ENCODE data around the gene MOV10L1. TPM values are rescaled to one million over a fixed set of nuclear protein-coding genes. Genes with fewer than 3 reads are reported as not detected.

MOV10L1 gene
- total RNA-seq, 1 donor from 2014 or later = 3.5 TPM

DNA sequence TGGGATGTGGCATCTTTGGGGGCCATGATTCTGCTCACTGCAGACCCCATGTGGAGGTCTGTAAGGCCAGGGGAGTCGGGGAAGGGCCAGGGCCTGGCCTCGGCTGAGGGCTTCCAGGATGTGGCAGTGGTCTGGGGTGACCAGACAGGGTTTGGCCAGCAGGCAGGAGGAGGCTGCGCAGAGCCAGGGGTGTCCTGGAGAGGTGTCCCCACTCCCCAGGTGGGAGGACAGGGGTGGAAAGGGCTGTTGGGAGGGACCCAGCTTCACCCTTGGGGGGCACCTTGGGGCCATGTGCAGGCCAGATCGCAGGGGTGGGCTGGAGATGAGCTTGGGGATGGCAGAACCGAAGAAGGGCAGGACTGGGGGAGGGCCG is 84.2 kb downstream of the MOV10L1 start:
- no peak for DNase-seq (ENCODE audit: low spot score in 2 of 2, unreplicated experiment in 2 of 2)
- TF ChIP-seq, protein P1, sequence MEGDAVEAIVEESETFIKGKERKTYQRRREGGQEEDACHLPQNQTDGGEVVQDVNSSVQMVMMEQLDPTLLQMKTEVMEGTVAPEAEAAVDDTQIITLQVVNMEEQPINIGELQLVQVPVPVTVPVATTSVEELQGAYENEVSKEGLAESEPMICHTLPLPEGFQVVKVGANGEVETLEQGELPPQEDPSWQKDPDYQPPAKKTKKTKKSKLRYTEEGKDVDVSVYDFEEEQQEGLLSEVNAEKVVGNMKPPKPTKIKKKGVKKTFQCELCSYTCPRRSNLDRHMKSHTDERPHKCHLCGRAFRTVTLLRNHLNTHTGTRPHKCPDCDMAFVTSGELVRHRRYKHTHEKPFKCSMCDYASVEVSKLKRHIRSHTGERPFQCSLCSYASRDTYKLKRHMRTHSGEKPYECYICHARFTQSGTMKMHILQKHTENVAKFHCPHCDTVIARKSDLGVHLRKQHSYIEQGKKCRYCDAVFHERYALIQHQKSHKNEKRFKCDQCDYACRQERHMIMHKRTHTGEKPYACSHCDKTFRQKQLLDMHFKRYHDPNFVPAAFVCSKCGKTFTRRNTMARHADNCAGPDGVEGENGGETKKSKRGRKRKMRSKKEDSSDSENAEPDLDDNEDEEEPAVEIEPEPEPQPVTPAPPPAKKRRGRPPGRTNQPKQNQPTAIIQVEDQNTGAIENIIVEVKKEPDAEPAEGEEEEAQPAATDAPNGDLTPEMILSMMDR (IDR thresholded peaks at IDR 0.05; ENCODE audit: unreplicated experiment) = no peak
- peaks cover 7% of the 10 kb centered on the region for H3K27me3 Mint-ChIP-seq (ENCODE audit: low read depth)
- H3K9me3 Mint-ChIP-seq = no peaks in the 10 kb centered on the region
- H3K4me3 Mint-ChIP-seq = no peak overlapping the region
- peaks cover 4% of the 10 kb centered on the region for H3K36me3 Mint-ChIP-seq
- H3K4me1 Mint-ChIP-seq = peaks cover 7% of the 10 kb centered on the region
- no peak overlapping the region for H3K27ac Mint-ChIP-seq

DNA sequence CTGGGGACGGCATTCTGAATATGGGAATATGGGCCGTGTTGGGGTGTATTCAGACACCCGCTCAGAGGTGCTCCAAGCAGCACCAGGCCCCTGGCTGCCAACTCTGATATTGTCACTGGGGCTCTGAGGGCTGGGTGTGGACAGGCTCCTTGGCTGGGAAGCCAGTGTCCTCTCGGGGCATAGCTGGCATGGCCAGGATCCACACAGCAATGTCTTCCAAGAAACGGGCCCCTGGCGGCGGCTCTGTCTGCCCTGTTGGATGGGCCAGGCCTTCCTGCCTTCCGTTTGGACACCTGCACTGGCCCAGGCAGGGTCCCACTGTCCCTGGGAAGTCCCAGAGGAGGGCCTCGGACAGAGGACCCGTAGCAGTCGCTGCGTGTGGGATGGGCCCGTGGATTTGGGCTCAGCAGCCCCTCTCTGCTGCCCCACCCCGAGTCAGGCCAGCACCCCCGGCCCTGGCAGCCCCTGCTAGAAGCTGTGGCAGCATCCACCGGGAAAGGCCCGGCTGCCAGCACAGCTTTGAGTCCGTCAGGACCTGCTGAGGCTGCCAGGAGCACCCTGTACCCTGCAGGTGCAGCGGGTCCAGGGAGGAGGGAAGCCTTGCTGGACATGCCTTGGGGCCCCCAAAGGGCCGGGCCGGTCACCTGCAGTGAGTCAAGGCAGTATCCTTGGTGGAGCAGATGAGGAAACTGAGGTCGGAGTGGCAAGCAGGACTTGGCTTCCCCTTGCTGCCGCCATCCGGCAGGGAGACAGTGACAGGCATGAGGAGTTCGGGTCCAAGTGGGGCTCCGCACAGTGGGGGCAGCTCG is 84.8 kb downstream of the MOV10L1 start:
- no peak overlapping the region for H3K4me3 Mint-ChIP-seq
- no peaks in the 10 kb centered on the region for H3K9me3 Mint-ChIP-seq
- peaks cover 3% of the 10 kb centered on the region for H3K27me3 Mint-ChIP-seq (ENCODE audit: low read depth)
- no peak for DNase-seq (ENCODE audit: low spot score in 2 of 2, unreplicated experiment in 2 of 2)
- peaks cover 4% of the 10 kb centered on the region for H3K36me3 Mint-ChIP-seq
- peaks cover 3% of the 10 kb centered on the region for H3K4me1 Mint-ChIP-seq
- H3K27ac Mint-ChIP-seq = no peak overlapping the region
- TF ChIP-seq, protein P1 (IDR thresholded peaks at IDR 0.05; ENCODE audit: unreplicated experiment) = no peak

GRCh38 chr22:50175191-50175461 is 85.3 kb downstream of the MOV10L1 start:
- TF ChIP-seq, protein P1 (IDR thresholded peaks at IDR 0.05; ENCODE audit: unreplicated experiment) = no peak
- no peak for DNase-seq (ENCODE audit: low spot score in 2 of 2, unreplicated experiment in 2 of 2)
- Mint-ChIP-seq H3K27me3 (ENCODE audit: low read depth) (peaks cover 3% of the 10 kb centered on the region), H3K4me3 (no peak overlapping the region), H3K36me3 (peaks cover 4% of the 10 kb centered on the region), H3K9me3 (no peaks in the 10 kb centered on the region), H3K27ac (no peak overlapping the region), H3K4me1 (peaks cover 3% of the 10 kb centered on the region)

GRCh38 chr22:50175921-50176849 is 86.4 kb downstream of the MOV10L1 start:
- H3K27ac Mint-ChIP-seq = no peak overlapping the region
- H3K9me3 Mint-ChIP-seq = no peaks in the 10 kb centered on the region
- no peak for DNase-seq (ENCODE audit: low spot score in 2 of 2, unreplicated experiment in 2 of 2)
- H3K36me3 Mint-ChIP-seq = peaks cover 4% of the 10 kb centered on the region
- peaks cover under 1% of the 10 kb centered on the region for H3K4me1 Mint-ChIP-seq
- H3K4me3 Mint-ChIP-seq = no peak overlapping the region
- H3K27me3 Mint-ChIP-seq (ENCODE audit: low read depth) = peaks cover under 1% of the 10 kb centered on the region
- TF ChIP-seq, protein P1 (IDR thresholded peaks at IDR 0.05; ENCODE audit: unreplicated experiment) = no peak

- no peak overlapping the region for H3K27ac Mint-ChIP-seq
- peaks cover 4% of the 10 kb centered on the region for H3K36me3 Mint-ChIP-seq
- H3K4me3 Mint-ChIP-seq = no peak overlapping the region
- H3K4me1 Mint-ChIP-seq = no peaks in the 10 kb centered on the region
- TF ChIP-seq, protein P1 (IDR thresholded peaks at IDR 0.05; ENCODE audit: unreplicated experiment) = no peak
- no peak for DNase-seq (ENCODE audit: low spot score in 2 of 2, unreplicated experiment in 2 of 2)
- no peaks in the 10 kb centered on the region for H3K9me3 Mint-ChIP-seq
- H3K27me3 Mint-ChIP-seq (ENCODE audit: low read depth) = no peaks in the 10 kb centered on the region
Measured at GRCh38 chr22:50176850-50177536, 87.2 kb downstream of the MOV10L1 start.

Measured in mesothelial cell of epicardium (in vitro differentiated cells).